ENCODE results near the gene PRKCE. TPM values are rescaled to one million over a fixed set of nuclear protein-coding genes. Genes with fewer than 3 reads are reported as not detected.
"Not testable (repeated sequence)": the region's sequence is repeated elsewhere in the genome, so short reads cannot be mapped to it uniquely, and the experiment has no call there.

PRKCE gene
- total RNA-seq, 2 experiments from 2014 or later: 13.1 to 15.4 TPM

GRCh38 chr2:45713136-45713535, 61.7 kb downstream of the PRKCE start:
- H3K4me1 Mint-ChIP-seq: no peaks in the 10 kb centered on the region
- H3K4me3 Mint-ChIP-seq: no peak overlapping the region
- ChIA-PET POLR2A (interaction anchor here (0.7 kb wide), 1 partner anchor 19 kb away, joined by 4 read pairs; no protein-coding TSS in a partner anchor), CTCF (interaction anchor here (1.3 kb wide), 1 partner anchor 11 kb away, joined by 4 read pairs; no protein-coding TSS in a partner anchor)
- no peak overlapping the region for H3K27ac Mint-ChIP-seq
- no peak for DNase-seq
- H3K27me3 Mint-ChIP-seq: no peaks in the 10 kb centered on the region
- H3K36me3 Mint-ChIP-seq (ENCODE audit: low read depth): no peaks in the 10 kb centered on the region
- H3K9me3 Mint-ChIP-seq: peaks cover 3% of the 10 kb centered on the region

- Mint-ChIP-seq H3K27me3 (no peaks in the 10 kb centered on the region), H3K9me3 (peaks cover 2% of the 10 kb centered on the region), H3K27ac (no peak overlapping the region), H3K4me1 (no peaks in the 10 kb centered on the region), H3K36me3 (ENCODE audit: low read depth) (no peaks in the 10 kb centered on the region), H3K4me3 (no peak overlapping the region)
- ChIA-PET POLR2A (no interaction called here), CTCF (interaction anchor here (1.3 kb wide), 1 partner anchor 11 kb away, joined by 4 read pairs; no protein-coding TSS in a partner anchor)
- no peak for DNase-seq
Observed at GRCh38 chr2:45713591-45713990, 62.1 kb downstream of the PRKCE start.

GRCh38 chr2:45714679-45715078, 63.2 kb downstream of the PRKCE start:
- Mint-ChIP-seq H3K9me3 (peaks cover 2% of the 10 kb centered on the region), H3K27ac (no peak overlapping the region), H3K36me3 (ENCODE audit: low read depth) (no peaks in the 10 kb centered on the region), H3K4me1 (no peaks in the 10 kb centered on the region), H3K4me3 (no peak overlapping the region), H3K27me3 (no peaks in the 10 kb centered on the region)
- ChIA-PET POLR2A (no interaction called here), CTCF (no interaction called here)
- no peak for DNase-seq

GRCh38 chr2:45715601-45716379, 64.3 kb downstream of the PRKCE start:
- Mint-ChIP-seq H3K4me1 (no peaks in the 10 kb centered on the region), H3K9me3 (peaks cover 2% of the 10 kb centered on the region), H3K4me3 (no peak overlapping the region), H3K27ac (no peak overlapping the region), H3K27me3 (no peaks in the 10 kb centered on the region), H3K36me3 (ENCODE audit: low read depth) (no peaks in the 10 kb centered on the region)
- ChIA-PET CTCF (interaction anchor here (0.6 kb wide), 2 partner anchors 10 to 1140 kb away, joined by 3 to 4 read pairs; no protein-coding TSS in a partner anchor), POLR2A (no interaction called here)
- DNase-seq: no peak

- CTCF ChIA-PET: interaction anchor here (0.6 kb wide), 2 partner anchors 9 to 1141 kb away, joined by 3 to 4 read pairs; no protein-coding TSS in a partner anchor
- H3K9me3 Mint-ChIP-seq; H3K4me1 Mint-ChIP-seq; H3K27ac Mint-ChIP-seq; H3K4me3 Mint-ChIP-seq; DNase-seq; H3K36me3 Mint-ChIP-seq (ENCODE audit: low read depth); POLR2A ChIA-PET; H3K27me3 Mint-ChIP-seq: not testable (repeated sequence)
Observed at GRCh38 chr2:45716432-45716831, 65.0 kb downstream of the PRKCE start.

- peaks cover 2% of the 10 kb centered on the region for H3K9me3 Mint-ChIP-seq
- H3K36me3 Mint-ChIP-seq (ENCODE audit: low read depth): no peaks in the 10 kb centered on the region
- H3K4me3 Mint-ChIP-seq: no peak overlapping the region
- no peaks in the 10 kb centered on the region for H3K4me1 Mint-ChIP-seq
- no peaks in the 10 kb centered on the region for H3K27me3 Mint-ChIP-seq
- no peak overlapping the region for H3K27ac Mint-ChIP-seq
- ChIA-PET POLR2A (no interaction called here), CTCF (no interaction called here)
- no peak for DNase-seq
Observed at GRCh38 chr2:45716915-45717314, 65.4 kb downstream of the PRKCE start.

- Mint-ChIP-seq H3K27me3 (no peaks in the 10 kb centered on the region), H3K4me1 (peaks cover 12% of the 10 kb centered on the region), H3K36me3 (ENCODE audit: low read depth) (no peaks in the 10 kb centered on the region), H3K27ac (no peak overlapping the region), H3K9me3 (peaks cover 2% of the 10 kb centered on the region), H3K4me3 (no peak overlapping the region)
- no peak for DNase-seq
- ChIA-PET POLR2A (no interaction called here), CTCF (interaction anchor here (1.1 to 1.2 kb wide), 2 partner anchors 9 to 29 kb away, joined by 3 read pairs; no protein-coding TSS in a partner anchor)
Observed at GRCh38 chr2:45720210-45720609, 68.7 kb downstream of the PRKCE start.

- ChIA-PET CTCF (interaction anchor here (1.2 kb wide), 1 partner anchor 9 kb away, joined by 3 read pairs; no protein-coding TSS in a partner anchor), POLR2A (no interaction called here)
- Mint-ChIP-seq H3K4me1 (peaks cover 12% of the 10 kb centered on the region), H3K36me3 (ENCODE audit: low read depth) (no peaks in the 10 kb centered on the region), H3K27me3 (no peaks in the 10 kb centered on the region), H3K9me3 (peaks cover 2% of the 10 kb centered on the region), H3K4me3 (no peak overlapping the region), H3K27ac (no peak overlapping the region)
- no peak for DNase-seq
Observed at GRCh38 chr2:45721150-45721549, 69.7 kb downstream of the PRKCE start.

GRCh38 chr2:45722477-45722876, 71.0 kb downstream of the PRKCE start:
- H3K4me1 Mint-ChIP-seq: peaks cover 12% of the 10 kb centered on the region
- CTCF ChIA-PET: no interaction called here
- H3K9me3 Mint-ChIP-seq: no peaks in the 10 kb centered on the region
- POLR2A ChIA-PET: no interaction called here
- H3K27me3 Mint-ChIP-seq: no peaks in the 10 kb centered on the region
- H3K27ac Mint-ChIP-seq: no peak overlapping the region
- no peaks in the 10 kb centered on the region for H3K36me3 Mint-ChIP-seq (ENCODE audit: low read depth)
- no peak for DNase-seq
- H3K4me3 Mint-ChIP-seq: no peak overlapping the region

- H3K27me3 Mint-ChIP-seq: no peaks in the 10 kb centered on the region
- no peaks in the 10 kb centered on the region for H3K9me3 Mint-ChIP-seq
- no peaks in the 10 kb centered on the region for H3K36me3 Mint-ChIP-seq (ENCODE audit: low read depth)
- DNase-seq: no peak
- no peak overlapping the region for H3K4me3 Mint-ChIP-seq
- POLR2A ChIA-PET: no interaction called here
- H3K4me1 Mint-ChIP-seq: peaks cover 12% of the 10 kb centered on the region
- CTCF ChIA-PET: no interaction called here
- H3K27ac Mint-ChIP-seq: no peak overlapping the region
Observed at GRCh38 chr2:45723857-45724256, 72.4 kb downstream of the PRKCE start.

- Mint-ChIP-seq H3K4me3 (no peak overlapping the region), H3K4me1 (peaks cover 12% of the 10 kb centered on the region), H3K27ac (no peak overlapping the region), H3K36me3 (ENCODE audit: low read depth) (no peaks in the 10 kb centered on the region), H3K9me3 (no peaks in the 10 kb centered on the region), H3K27me3 (no peaks in the 10 kb centered on the region)
- CTCF ChIA-PET: no interaction called here
- POLR2A ChIA-PET: no interaction called here
- DNase-seq: no peak
Observed at GRCh38 chr2:45724335-45724734, 72.9 kb downstream of the PRKCE start.

- Mint-ChIP-seq H3K36me3 (ENCODE audit: low read depth) (no peaks in the 10 kb centered on the region), H3K4me1 (peaks cover 12% of the 10 kb centered on the region), H3K4me3 (no peak overlapping the region), H3K27me3 (no peaks in the 10 kb centered on the region), H3K27ac (no peak overlapping the region), H3K9me3 (no peaks in the 10 kb centered on the region)
- ChIA-PET CTCF (interaction anchor here (0.6 kb wide), 1 partner anchor 9 kb away, joined by 4 read pairs; no protein-coding TSS in a partner anchor), POLR2A (no interaction called here)
- no peak for DNase-seq
Observed at GRCh38 chr2:45725731-45726130, 74.3 kb downstream of the PRKCE start.

GRCh38 chr2:45726188-45726587, 74.7 kb downstream of the PRKCE start:
- Mint-ChIP-seq H3K4me1 (peaks cover 12% of the 10 kb centered on the region), H3K4me3 (no peak overlapping the region), H3K9me3 (no peaks in the 10 kb centered on the region), H3K27ac (no peak overlapping the region), H3K27me3 (no peaks in the 10 kb centered on the region), H3K36me3 (ENCODE audit: low read depth) (no peaks in the 10 kb centered on the region)
- CTCF ChIA-PET: interaction anchor here (0.6 kb wide), 1 partner anchor 10 kb away, joined by 4 read pairs; no protein-coding TSS in a partner anchor
- POLR2A ChIA-PET: no interaction called here
- no peak for DNase-seq

All from activated CD4-positive, alpha-beta T cell treated with anti-CD3 and anti-CD28 coated beads, Interleukin-2, amount 10 ng/mL, durations not matched to agents 7 days and 5 days (primary cell).